ENCODE measurements around the gene PLA2G6. TPM values are rescaled to one million over a fixed set of nuclear protein-coding genes. Genes with fewer than 3 reads are reported as not detected.

PLA2G6 gene, protein sequence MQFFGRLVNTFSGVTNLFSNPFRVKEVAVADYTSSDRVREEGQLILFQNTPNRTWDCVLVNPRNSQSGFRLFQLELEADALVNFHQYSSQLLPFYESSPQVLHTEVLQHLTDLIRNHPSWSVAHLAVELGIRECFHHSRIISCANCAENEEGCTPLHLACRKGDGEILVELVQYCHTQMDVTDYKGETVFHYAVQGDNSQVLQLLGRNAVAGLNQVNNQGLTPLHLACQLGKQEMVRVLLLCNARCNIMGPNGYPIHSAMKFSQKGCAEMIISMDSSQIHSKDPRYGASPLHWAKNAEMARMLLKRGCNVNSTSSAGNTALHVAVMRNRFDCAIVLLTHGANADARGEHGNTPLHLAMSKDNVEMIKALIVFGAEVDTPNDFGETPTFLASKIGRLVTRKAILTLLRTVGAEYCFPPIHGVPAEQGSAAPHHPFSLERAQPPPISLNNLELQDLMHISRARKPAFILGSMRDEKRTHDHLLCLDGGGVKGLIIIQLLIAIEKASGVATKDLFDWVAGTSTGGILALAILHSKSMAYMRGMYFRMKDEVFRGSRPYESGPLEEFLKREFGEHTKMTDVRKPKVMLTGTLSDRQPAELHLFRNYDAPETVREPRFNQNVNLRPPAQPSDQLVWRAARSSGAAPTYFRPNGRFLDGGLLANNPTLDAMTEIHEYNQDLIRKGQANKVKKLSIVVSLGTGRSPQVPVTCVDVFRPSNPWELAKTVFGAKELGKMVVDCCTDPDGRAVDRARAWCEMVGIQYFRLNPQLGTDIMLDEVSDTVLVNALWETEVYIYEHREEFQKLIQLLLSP
- 12.6 and 13.4 TPM in 2 replicates for total RNA-seq (2014; rRNA removed; shearing (Covaris generic); ENCODE audit: low replicate concordance)

DNA sequence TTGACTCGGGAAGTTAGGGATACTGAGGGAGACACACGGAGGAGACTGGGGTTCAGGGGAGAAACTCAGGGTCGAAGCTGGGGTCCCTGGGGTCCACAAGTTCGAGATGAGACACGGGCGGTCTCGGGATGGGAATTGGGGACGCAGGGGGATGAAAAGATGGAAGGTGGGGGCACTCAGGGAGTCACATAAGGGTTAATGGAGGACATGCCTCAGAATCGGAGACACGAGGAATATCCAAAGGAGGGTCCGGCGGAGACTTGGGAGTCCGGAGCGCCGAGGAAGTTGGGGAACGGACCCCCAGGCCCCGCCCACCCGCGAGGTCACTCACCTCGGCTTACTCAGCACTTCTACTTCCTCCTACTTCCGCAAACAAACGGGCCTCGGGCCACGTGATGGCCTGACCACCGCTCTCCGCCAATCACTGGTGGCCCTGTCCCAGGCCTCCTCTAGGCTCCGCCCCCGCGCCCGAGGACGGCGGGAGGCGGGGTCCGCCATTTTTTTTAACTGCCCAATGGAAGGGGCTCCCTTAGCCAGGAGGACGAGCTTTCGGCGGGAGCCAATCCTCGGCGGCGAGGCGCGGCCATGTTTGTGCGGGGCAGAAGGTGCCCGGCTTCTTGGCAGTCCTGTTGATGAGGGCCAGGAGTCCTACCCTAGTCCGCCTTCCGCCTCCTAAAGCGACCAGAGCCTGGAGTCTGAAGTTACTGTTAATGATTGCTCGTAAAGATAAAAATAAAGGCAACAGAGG lies at the start of gene PLA2G6:
TSS of gene PLA2G6 (minus strand) at position 378 of the 748 bp plus-strand sequence. CDS start 12,404 bp downstream, outside the sequence.
- DNase-seq (ENCODE audit: low read depth): peak; percentile 100
- in situ Hi-C loops (cut with HindIII; ENCODE audit: low pct_unique_long_range_greater_than_20kb, low sequenced_read_pairs): no loop called here

DNA sequence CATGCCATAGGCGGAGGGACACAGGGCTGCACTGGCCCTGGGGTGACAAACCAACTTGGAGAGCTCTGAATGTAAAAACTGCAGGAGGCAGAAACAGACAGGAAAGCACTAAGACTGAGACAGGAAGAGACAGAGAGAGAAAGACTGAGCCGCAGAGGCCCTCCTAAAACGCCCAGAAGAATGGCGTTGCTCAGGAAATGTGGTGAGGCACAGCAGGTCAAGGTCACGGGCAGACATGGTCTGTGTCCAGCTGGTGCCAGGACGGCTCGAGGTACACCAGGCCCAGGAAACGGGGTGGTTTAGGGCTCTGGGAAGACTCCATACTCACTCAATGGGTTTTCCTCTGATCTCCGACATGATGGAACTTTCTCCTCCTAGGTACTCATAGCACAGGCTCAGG lies 49.3 kb upstream of the PLA2G6 start:
- in situ Hi-C loops (cut with HindIII; ENCODE audit: low pct_unique_long_range_greater_than_20kb, low sequenced_read_pairs): no loop called here
- DNase-seq (ENCODE audit: low read depth): no peak

DNA sequence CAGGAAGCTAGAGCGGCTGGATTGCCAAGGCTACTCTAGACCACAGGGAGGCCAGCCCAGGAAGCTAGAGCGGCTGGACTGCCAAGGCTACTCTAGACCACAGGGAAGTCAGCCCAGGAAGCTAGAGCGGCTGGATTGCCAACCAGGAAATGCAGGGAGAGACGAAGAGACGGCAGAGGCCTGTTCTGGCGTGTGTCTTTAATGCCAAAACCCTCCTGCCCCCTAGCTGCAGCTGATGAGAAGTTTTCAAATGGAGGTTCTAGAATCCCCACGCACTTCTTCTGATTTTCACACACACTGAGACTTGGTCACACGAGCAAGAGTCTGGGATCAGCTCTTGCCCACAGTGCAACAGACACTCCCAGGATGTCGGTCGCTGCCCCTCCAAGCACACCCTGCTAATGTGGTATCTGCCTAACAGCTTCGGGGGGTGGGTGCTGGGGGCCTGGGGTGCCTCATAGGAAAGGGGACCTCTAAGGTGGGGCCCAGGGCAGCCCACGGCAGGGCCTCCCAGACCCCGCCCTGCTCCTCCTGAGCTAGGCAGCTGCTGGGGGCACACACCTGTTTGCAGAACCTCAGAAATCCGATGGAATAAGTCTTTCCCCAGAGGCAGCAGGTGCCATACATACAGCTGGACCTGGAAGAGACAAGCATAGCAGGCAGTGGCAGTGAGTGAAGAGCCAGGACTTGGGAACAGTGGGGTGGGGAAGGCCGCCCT lies 48.6 kb upstream of the PLA2G6 start:
- no peak for DNase-seq (ENCODE audit: low read depth)
- in situ Hi-C loops (cut with HindIII; ENCODE audit: low pct_unique_long_range_greater_than_20kb, low sequenced_read_pairs): no loop called here

DNA sequence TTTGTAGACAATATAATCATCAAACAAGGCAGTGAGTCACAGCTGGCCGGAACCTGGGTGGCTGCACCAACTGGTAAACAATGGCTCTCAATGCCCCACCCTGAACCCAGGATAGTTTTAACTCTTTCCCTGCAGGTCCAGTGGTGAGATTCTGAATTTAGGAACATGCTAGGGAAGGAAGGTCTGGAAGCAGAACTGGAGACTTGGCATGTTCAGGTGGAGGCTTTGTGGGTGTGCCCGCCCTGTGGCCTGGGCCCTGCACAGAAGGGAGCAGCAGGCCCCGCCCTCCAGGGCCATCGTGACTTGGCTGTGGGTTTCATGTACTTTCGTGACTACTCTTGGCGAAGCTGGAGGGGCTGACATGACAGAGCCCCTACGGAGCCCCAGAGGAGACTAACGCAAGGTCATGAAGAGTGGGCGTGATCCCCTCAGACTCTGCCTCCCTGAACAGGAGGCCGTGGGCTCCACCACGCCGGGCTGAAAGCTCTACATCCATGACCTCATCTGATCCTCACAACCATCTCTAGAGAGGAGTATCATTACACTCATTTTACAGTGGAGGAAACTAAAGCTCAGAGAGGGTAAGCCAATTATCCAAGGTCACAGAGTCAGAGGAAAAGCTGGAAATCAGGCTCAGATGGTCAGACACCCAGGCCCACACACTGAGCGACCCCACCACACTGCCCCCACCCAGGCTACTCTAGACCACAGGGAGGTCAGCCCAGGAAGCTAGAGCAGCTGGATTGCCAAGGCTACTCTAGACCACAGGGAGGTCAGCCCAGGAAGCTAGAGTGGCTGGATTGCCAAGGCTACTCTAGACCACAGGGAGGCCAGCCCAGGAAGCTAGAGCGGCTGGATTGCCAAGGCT lies 47.5 kb upstream of the PLA2G6 start:
- peak; percentile 52 for DNase-seq (ENCODE audit: low read depth)
- in situ Hi-C loops (cut with HindIII; ENCODE audit: low pct_unique_long_range_greater_than_20kb, low sequenced_read_pairs): no loop called here

DNA sequence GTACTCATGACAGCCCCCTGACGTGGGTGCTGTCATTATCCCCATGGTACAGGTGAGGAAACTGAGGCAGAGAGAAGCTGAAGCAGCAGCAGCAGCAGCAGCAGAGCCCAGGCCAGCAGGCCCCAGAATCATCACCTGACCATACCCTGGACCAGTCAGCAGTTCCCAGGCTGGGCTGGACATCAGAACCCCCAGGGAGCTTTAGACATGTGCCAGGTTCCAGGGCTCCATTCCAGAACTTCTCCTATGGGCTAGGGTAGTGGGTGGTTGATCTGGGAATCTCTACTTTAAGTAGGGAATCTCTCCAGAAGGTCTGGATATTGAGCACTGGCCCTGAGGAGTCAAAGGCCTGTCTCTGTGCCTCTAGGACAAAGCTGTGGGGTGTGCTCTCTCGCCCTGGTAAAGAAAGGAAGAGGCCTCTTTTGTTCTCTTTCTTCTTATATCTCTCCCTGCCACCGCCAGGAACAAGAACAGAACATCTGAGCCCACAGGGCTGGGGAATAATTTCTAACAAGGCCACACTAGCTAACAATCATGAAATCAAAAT lies 46.8 kb upstream of the PLA2G6 start:
- in situ Hi-C loops (cut with HindIII; ENCODE audit: low pct_unique_long_range_greater_than_20kb, low sequenced_read_pairs): no loop called here
- no peak for DNase-seq (ENCODE audit: low read depth)

DNA sequence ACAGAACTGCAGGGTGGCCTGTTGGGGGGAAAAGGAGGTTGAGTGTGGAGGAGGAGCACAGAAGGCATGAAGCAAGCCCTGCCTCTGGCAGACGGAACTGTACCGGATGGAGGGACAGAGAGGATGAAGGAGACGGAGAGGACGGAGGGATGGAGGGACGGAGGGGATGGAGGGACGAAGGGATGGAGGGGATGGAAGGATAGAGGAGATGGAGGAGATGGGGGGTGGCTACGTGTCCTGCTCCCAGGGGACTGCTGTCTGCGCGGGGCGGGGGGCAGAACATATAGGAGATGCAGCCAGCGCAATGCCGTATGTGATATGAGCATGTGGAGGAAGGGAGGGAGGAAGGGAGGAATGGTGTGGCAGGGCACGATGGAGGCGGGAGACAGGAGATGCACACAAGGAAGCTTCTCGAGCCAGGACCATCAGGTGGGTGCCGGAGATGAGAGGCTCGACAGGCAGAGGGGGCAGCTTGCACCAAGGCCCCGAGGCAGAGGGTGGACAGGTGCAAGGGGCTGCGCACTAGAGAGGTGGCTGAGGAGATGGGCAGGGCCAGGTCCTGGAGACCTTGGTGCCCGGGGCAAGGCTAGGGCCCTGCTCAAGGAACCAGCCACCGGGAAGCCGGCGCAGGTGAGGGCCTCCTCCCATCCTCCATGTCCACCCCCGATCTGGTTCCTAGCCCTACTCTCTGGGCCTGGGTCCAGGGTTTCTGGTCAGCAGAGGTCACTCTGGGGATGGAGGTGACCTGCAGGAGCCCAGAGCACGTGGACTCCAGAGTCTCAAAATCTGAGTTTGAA lies 45.4 kb upstream of the PLA2G6 start:
- in situ Hi-C loops (cut with HindIII; ENCODE audit: low pct_unique_long_range_greater_than_20kb, low sequenced_read_pairs): no loop called here
- DNase-seq (ENCODE audit: low read depth): no peak

DNA sequence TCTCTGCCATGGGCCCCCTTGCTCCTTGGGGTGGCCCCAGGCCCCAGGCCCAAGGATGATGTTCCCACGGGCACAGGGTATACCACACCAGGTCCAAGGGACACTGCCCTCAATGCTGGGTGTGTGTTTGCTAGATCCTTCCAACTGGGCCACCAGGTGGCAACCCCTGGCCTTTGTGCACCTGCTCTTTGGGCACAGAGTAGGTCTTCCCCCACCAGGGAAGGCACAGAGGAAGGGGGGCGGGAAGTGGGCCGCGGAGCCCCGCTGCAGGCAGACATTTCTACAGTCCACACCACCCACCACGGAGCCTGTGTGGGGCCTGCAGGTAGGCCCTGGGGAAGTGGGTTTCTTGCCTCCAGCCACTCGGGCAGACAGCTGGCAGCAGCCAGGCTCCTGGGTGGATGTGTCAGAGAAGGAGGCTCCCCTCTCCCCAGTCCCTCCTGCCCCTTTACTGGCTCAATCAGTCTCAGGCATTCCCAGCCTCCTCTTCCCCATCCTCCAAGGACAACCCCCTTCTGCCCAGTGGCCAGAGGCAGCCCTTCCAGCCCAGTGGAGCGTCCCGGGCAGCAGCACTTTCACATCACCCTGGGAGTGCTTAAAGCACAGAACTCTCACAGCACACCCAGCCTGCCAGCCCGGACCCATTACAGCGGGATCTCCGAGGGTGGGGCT lies 41.8 kb upstream of the PLA2G6 start:
- in situ Hi-C loops (cut with HindIII; ENCODE audit: low pct_unique_long_range_greater_than_20kb, low sequenced_read_pairs): no loop called here
- peak; percentile 81 for DNase-seq (ENCODE audit: low read depth)

DNA sequence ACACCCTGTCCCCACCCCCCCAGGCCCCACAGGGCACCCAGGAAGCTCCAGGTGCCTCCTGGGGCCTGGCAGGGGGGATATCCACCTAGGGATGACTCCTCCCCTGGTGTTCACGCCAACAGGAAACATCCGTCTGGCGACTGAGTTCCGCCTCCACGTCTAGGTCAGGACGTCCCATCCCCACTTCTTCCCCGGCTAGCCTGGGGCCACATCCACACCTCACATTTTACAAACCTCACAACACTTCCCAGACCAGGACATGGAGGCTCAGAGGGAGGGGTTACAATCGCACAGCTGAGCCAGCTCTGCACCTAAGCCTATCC lies 41.1 kb upstream of the PLA2G6 start:
- DNase-seq (ENCODE audit: low read depth): no peak
- in situ Hi-C loops (cut with HindIII; ENCODE audit: low pct_unique_long_range_greater_than_20kb, low sequenced_read_pairs): no loop called here

DNA sequence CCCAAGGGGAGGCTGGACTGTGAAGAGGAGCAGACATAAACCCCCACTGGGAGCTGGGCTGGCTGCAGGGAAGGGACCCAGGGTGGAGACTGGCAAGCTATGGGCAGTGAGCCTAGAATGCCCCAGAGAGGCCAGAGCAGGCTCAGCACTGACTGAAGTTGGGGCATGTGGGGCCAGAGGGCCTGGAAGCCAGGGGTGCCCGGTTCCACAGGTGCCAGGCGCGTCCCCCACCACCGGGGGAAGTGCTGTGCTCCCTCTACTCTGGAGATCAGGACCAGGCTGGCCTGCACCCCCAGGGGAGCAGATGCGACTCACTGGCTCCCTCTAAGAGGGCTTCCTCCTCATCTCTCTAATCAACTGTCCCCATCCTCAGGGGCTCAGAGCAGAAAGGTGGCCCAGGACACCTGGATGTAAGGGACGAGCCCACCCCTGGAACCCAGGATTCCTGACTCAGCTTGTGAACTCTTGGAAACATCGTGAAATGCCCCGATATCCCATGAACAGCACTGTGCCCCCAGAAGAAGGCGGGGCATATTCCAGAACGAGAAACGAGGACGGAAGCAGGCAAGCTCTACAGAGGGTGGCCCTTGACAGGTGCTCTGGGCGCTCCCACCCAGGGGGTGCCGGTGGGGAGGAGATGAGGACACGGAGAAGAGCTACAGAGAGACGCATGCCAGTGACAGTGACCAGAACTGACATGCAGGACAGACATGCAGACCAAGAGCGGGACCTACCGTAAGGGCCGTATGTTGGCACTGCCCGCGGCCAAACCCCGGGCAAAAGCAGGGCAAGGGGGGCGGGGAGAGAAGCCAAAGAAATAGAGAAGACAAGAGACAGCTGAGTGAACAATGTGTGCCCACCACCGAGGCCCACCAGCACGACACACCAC lies 40.5 kb upstream of the PLA2G6 start:
- in situ Hi-C loops (cut with HindIII; ENCODE audit: low pct_unique_long_range_greater_than_20kb, low sequenced_read_pairs): no loop called here
- no peak for DNase-seq (ENCODE audit: low read depth)

DNA sequence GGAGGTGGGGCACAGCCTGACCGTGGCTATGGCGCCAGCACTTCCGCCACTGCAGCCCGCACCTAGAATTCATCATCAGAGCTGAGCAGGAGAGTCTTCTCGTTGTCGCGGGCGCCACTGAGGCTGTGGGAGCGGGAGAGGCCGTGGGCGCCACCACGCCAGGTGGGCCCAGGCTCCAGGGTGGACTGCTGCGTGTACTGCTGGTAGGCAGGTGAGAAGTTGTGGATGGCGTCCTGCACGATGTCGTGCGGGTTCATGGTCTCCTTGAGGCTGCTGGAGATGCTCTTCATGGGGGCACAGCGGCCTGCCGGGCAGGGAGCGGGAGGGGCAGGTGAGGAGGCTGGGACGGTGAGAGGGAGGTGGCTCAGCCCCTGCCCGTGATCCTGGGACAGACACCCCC lies 39.8 kb upstream of the PLA2G6 start:
- no peak for DNase-seq (ENCODE audit: low read depth)
- in situ Hi-C loops (cut with HindIII; ENCODE audit: low pct_unique_long_range_greater_than_20kb, low sequenced_read_pairs): no loop called here

DNA sequence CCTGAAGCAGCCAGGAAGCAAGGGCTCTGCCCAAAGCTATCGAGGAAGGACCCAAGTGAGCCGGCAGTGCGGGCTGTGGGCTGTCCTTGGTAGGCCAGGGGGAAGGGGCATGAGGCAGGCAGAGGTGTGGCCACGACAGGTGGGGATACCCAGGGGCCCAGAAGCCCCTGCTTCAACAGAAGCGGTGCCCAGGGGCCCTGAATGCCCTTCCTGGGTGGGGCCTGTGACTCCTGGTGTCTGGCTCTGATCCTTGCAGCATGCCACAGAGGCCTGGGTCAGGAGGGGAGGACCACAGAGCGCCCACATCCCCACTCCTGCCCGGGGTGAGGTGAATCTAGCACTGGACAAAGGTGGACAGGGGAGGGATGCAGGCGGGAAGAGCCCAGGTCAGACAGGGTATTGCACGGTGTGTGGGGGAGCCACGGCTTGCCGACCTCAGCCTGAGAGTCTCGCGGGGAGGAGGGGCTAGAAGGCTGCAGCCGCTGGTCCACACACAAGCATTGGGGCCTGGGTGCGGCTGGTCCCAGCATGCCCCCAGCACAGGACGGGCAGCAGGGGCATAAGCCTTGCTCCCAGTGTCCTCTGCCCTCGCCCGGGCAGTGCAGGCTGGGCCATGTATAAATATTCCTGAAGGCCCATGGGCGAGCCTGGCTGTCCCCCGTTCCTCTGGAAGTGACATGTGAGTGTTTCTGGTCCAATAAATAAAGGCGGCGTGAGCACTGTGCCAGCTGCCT lies 39.2 kb upstream of the PLA2G6 start:
- in situ Hi-C loops (cut with HindIII; ENCODE audit: low pct_unique_long_range_greater_than_20kb, low sequenced_read_pairs): no loop called here
- DNase-seq (ENCODE audit: low read depth): no peak

DNA sequence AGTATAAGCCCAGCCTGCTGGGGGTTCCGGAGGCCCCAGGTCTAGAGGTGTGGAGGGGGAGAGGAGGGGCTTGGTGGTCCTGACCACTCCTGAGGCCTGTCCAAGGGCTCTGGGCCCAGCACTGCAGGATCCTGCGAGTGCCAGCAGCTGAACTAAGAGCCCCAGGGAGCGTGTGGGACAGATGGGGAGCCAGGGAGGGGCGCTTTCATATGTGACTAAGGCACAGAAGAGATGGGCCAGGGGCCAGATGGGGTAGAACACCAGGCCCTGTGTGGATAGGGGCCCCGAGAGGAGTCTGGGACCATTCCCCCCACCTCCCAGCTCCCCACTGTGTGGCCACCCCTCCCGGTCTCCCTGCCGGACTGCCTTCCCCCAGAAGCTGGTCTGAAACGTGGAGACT lies 38.5 kb upstream of the PLA2G6 start:
- in situ Hi-C loops (cut with HindIII; ENCODE audit: low pct_unique_long_range_greater_than_20kb, low sequenced_read_pairs): no loop called here

DNA sequence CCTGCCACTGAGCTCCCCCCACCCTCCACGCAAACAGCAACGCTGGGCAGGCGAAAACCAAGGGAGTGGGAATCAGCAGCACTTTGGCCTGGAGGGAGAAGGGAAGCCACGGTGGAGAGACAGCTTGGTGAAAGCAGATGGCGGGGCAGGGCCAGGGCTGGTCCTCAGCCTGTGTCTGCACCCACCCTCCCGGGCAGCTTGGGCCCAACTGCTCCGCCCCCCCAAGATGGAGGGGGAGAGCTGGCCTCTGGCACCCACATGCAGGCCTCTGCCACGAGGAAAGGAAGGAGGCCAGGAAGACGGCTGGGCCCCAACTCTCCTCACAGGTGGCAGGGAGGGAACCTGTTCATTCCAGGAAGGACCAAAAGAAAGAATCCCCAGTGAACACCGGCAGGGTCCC lies 38.0 kb upstream of the PLA2G6 start:
- in situ Hi-C loops (cut with HindIII; ENCODE audit: low pct_unique_long_range_greater_than_20kb, low sequenced_read_pairs): no loop called here
- no peak for DNase-seq (ENCODE audit: low read depth)

More for the DNA sequence above, 38.5 kb upstream of the PLA2G6 start:
- no peak for DNase-seq (ENCODE audit: low read depth)
